SK-N-SH (cell line): ENCODE measurements around the gene SERTAD4.
A peak's percentile ranks its signal among the peaks of the same experiment; 100 is the strongest.
"Not testable (repeated sequence)": the region's sequence is repeated elsewhere in the genome, so short reads cannot be mapped to it uniquely, and the experiment has no call there.

Experiments
- CTCF ChIP-seq: fragments of 200-600 bp; sonication (generic); IDR thresholded peaks from 2 replicates; pipeline ENCODE4 v1.6.1; 2017; ENCODE audit warnings: antibody characterized with exemption, mild to moderate bottlenecking, moderate library complexity
- EZH2phosphoT487 ChIP-seq: fragments of 200-600 bp; sonication (generic); IDR thresholded peaks from 2 replicates; pipeline ENCODE4 v1.6.1; 2017; ENCODE audit warnings: low read depth, mixed run types, mild to moderate bottlenecking, antibody characterized with exemption, moderate library complexity, borderline replicate concordance
- POLR2AphosphoS5 ChIP-seq: IDR thresholded peaks from 2 replicates; pipeline ENCODE4 v1.6.1; 2012; ENCODE audit warnings: low read depth, low read length
- REST ChIP-seq: IDR thresholded peaks from 2 replicates; pipeline ENCODE4 v1.6.1; 2012; ENCODE audit warnings: mild to moderate bottlenecking, low read depth, low read length, moderate library complexity
- TCF12 ChIP-seq: IDR thresholded peaks from 2 replicates; pipeline ENCODE4 v1.4.0; 2012
- TEAD4 ChIP-seq: IDR thresholded peaks from 2 replicates; pipeline ENCODE4 v1.4.0; 2012; ENCODE audit warnings: mild to moderate bottlenecking, borderline replicate concordance; ENCODE audit not compliant: insufficient read depth
- USF1 ChIP-seq: IDR thresholded peaks from 2 replicates; pipeline ENCODE4 v1.4.0; 2012; ENCODE audit warnings: low read depth, borderline replicate concordance
- YY1 ChIP-seq: IDR thresholded peaks from 2 replicates; pipeline ENCODE4 v1.4.0; 2012; ENCODE audit warnings: low read depth, mild to moderate bottlenecking

DNA sequence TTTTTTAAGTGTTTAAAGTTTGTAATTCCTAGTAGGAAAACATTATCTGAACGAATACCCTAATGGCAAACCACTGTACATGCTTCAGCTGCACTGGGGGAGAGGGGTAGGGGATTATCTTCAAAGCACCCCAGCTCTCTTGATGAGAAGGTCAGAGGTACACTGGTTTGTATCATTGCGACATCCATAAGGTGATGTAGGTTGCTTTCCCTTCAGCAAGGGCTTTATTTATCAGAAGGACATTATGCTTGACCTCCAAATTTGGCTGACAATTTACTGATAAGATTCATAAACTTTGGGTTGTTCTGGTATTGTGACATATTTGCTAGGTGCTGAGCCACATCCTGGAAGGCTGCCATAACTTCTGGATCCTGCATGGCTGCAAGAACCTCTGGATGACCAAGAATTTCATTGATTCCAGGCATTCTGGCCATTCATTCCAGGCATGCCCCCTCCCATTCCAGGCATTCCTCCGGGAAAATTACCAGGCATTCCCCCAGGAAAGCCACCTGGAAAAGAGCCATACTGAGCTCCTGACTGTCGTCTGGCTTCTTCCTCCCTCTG, 32.9 kb downstream of the SERTAD4 start:
- not testable (repeated sequence) for TF ChIP-seq POLR2AphosphoS5, CTCF, USF1, REST, TCF12, YY1, EZH2phosphoT487
- TF ChIP-seq TEAD4: peak; percentile 74; the same call in 1 of the 2 replicates
